HepG2 (cell line): ENCODE results near the gene UNC93A. TPM values are rescaled to one million over a fixed set of nuclear protein-coding genes. Genes with fewer than 3 reads are reported as not detected.

Experiments used
- ATAC-seq: fragments of 200-7000 bp; cut with Tn5 transposase; 3 replicates; pipeline ENCODE4 v1.9.1; 2020; ENCODE audit warnings: mild to moderate bottlenecking, moderate library complexity
- BruUV-seq: library from RNA; stranded (reverse); fragments of 400-500 nt; replicated peaks from 2 replicates; lab custom pipeline; 2021; lab: Mats Ljungman, UMichigan
- CTCF ChIA-PET: fragments of 300-600 bp; formaldehyde crosslinking; extraction: SDS; loops from one replicate; lab custom pipeline; 2021; ENCODE audit warnings: low total read pairs, inconsistent platforms, low intra/inter-chr PET ratio; lab: Yijun Ruan, JAX
- POLR2A ChIA-PET: fragments of 350-600 bp; sonication (Branson Sonifier 250); formaldehyde crosslinking; loops from one replicate; lab custom pipeline; 2020; ENCODE audit warnings: antibody characterized with exemption, inconsistent platforms; lab: Yijun Ruan, JAX
- DNase-seq: peaks from one replicate; pipeline ENCODE4 v3.0.0-alpha.2; 2015; ENCODE audit warnings: low spot score
- FAIRE-seq: peaks from 3 replicates; lab custom pipeline; 2011; peaks lifted over from hg19 to GRCh38; lab: Jason Lieb, UNC
- H2AFZ ChIP-seq: one replicate; pipeline ENCODE4 v1.6.1; 2011; ENCODE audit warnings: low read length, inconsistent platforms
- H3K27ac ChIP-seq: fragments of 300-600 bp; 3 replicates; pipeline ENCODE4 v1.8.0; 2011; ENCODE audit warnings: mixed run types, mild to moderate bottlenecking, mixed read lengths, low read length, inconsistent platforms; ENCODE audit not compliant: insufficient read depth; ENCODE audit errors: extremely low read length
- H3K27me3 ChIP-seq, 2 experiments: fragments of 200-600 bp in 1 of 2; 2 replicates in 1 of 2; 3 replicates in 1 of 2; pipeline versions ENCODE4 v1.6.0 to v1.8.0; 2011; ENCODE audit warnings: low read length in 2 of 2, mild to moderate bottlenecking in 2 of 2, moderate library complexity in 2 of 2, inconsistent platforms in 1 of 2; ENCODE audit not compliant: insufficient read depth in 2 of 2, control insufficient read depth in 1 of 2
- H3K36me3 ChIP-seq, 2 experiments: fragments of 200-600 bp in 1 of 2; replicated peaks in 1 of 2; 2 replicates in 1 of 2; 3 replicates in 1 of 2; pipeline versions ENCODE4 v1.5.1 to v1.8.0; 2011; ENCODE audit warnings: low read length in 2 of 2, inconsistent platforms in 1 of 2; ENCODE audit not compliant: insufficient read depth in 2 of 2, control insufficient read depth in 1 of 2
- H3K4me1 ChIP-seq: 2 replicates; pipeline ENCODE4 v1.5.1; 2012; ENCODE audit warnings: low read length, inconsistent platforms; ENCODE audit not compliant: insufficient read depth
- H3K4me2 ChIP-seq: 2 replicates; pipeline ENCODE4 v1.6.0; 2011; ENCODE audit warnings: low read depth, low read length, inconsistent platforms
- H3K4me3 ChIP-seq, 3 experiments: fragments of 200-600 bp in 1 of 3; sonication (generic), shearing (Covaris generic) in 1 of 3; replicated peaks in 1 of 3; 2 replicates each; pipeline ENCODE4 v1.5.1; 2011 to 2016; ENCODE audit warnings: low read length in 3 of 3, inconsistent platforms in 2 of 3, low read depth in 2 of 3, mild to moderate bottlenecking in 2 of 3, control low read depth in 1 of 3, mixed read lengths in 1 of 3; ENCODE audit not compliant: insufficient read depth in 1 of 3
- H3K79me2 ChIP-seq: one replicate; pipeline ENCODE4 v1.6.1; 2011; ENCODE audit warnings: low read length, inconsistent platforms; ENCODE audit not compliant: insufficient read depth
- H3K9ac ChIP-seq: 2 replicates; pipeline ENCODE4 v1.6.0; 2011; ENCODE audit warnings: mild to moderate bottlenecking, low read depth, low read length, inconsistent platforms; ENCODE audit not compliant: insufficient read depth
- H3K9me3 ChIP-seq: 2 replicates; pipeline ENCODE4 v1.5.1; 2012; ENCODE audit warnings: mild to moderate bottlenecking, low read length
- H4K20me1 ChIP-seq: 2 replicates; pipeline ENCODE4 v1.6.0; 2011; ENCODE audit warnings: inconsistent platforms, mild to moderate bottlenecking, low read length, moderate library complexity; ENCODE audit not compliant: insufficient read depth
- ARID5B ChIP-seq: IDR thresholded peaks from 2 replicates; pipeline ENCODE4 v1.4.0; 2020; ENCODE audit warnings: mild to moderate bottlenecking, missing genetic modification reagents
- FOSL1 ChIP-seq: sonication (generic); formaldehyde crosslinking; IDR thresholded peaks from 2 replicates; pipeline ENCODE4 v1.9.0; 2021; ENCODE audit warnings: missing genetic modification reagents, borderline replicate concordance
- FOXC1 ChIP-seq: sonication (generic); formaldehyde crosslinking; IDR thresholded peaks from 2 replicates; pipeline ENCODE4 v1.8.0; 2022; ENCODE audit warnings: mild to moderate bottlenecking, missing genetic modification reagents, borderline replicate concordance
- GZF1 ChIP-seq: sonication (generic); formaldehyde crosslinking; IDR thresholded peaks from 2 replicates; pipeline ENCODE4 v1.5.1; 2020; ENCODE audit warnings: mild to moderate bottlenecking, missing genetic modification reagents
- HDAC1 ChIP-seq: sonication (generic); formaldehyde crosslinking; IDR thresholded peaks from 2 replicates; pipeline ENCODE4 v1.5.1; 2020; ENCODE audit warnings: mild to moderate bottlenecking, missing genetic modification reagents
- MED1 ChIP-seq: sonication (generic); formaldehyde crosslinking; IDR thresholded peaks from 2 replicates; pipeline ENCODE4 v1.4.0; 2020; ENCODE audit warnings: missing genetic modification reagents
- MLLT10 ChIP-seq: sonication (generic); formaldehyde crosslinking; IDR thresholded peaks from 2 replicates; pipeline ENCODE4 v1.4.0; 2020; ENCODE audit warnings: missing genetic modification reagents
- PTBP1 ChIP-seq: fragments of 200-400 bp; formaldehyde crosslinking; IDR thresholded peaks from 2 replicates; pipeline ENCODE4 v1.6.1; 2018; ENCODE audit warnings: low read length, low read depth; ENCODE audit not compliant: poor library complexity, severe bottlenecking
- RFX5 ChIP-seq: IDR thresholded peaks from 2 replicates; pipeline ENCODE4 v1.6.1; 2011; ENCODE audit warnings: low read depth, low read length, improper control_type of control experiment
- TERF1 ChIP-seq: sonication (generic); formaldehyde crosslinking; IDR thresholded peaks from 2 replicates; pipeline ENCODE4 v1.8.0; 2022; ENCODE audit warnings: mild to moderate bottlenecking, missing genetic modification reagents, moderate library complexity
- ZNF160 ChIP-seq: sonication (generic); formaldehyde crosslinking; IDR thresholded peaks from 2 replicates; pipeline ENCODE4 v1.8.0; 2022; ENCODE audit warnings: mild to moderate bottlenecking, inconsistent platforms, missing genetic modification reagents
- ZNF180 ChIP-seq: sonication (generic); formaldehyde crosslinking; IDR thresholded peaks from 2 replicates; pipeline ENCODE4 v1.4.0; 2020; ENCODE audit warnings: low read depth, missing genetic modification reagents, borderline replicate concordance
- ZNF205 ChIP-seq: IDR thresholded peaks from 2 replicates; pipeline ENCODE4 v1.6.1; 2018; ENCODE audit warnings: missing biosample characterization, missing genetic modification reagents
- ZNF317 ChIP-seq: sonication (generic); formaldehyde crosslinking; IDR thresholded peaks from 2 replicates; pipeline ENCODE4 v1.5.0; 2020; ENCODE audit warnings: mild to moderate bottlenecking, missing genetic modification reagents
- ZNF782 ChIP-seq: sonication (generic); formaldehyde crosslinking; IDR thresholded peaks from 2 replicates; pipeline ENCODE4 v1.4.0; 2020; ENCODE audit warnings: missing genetic modification reagents, mild to moderate bottlenecking, borderline replicate concordance
- WGBS: methylation state at CpG from one replicate; pipeline ENCODE4 v1.1.6; 2017; ENCODE audit warnings: low lambda C conversion rate; 5-methylcytosine and 5-hydroxymethylcytosine counted together
- in situ Hi-C: cut with HindIII; loops from 2 replicates; pipeline ENCODE4 v1.10.0; 2017; ENCODE audit warnings: low pct_unique_long_range_greater_than_20kb; ENCODE audit not compliant: extremely low pct_ligation_motif_present
- intact Hi-C: fragments of 100-400 bp; cut with micrococcal nuclease; formaldehyde crosslinking; loops from one replicate; pipeline ENCODE4 v1.10.0; 2022; ENCODE audit not compliant: unreplicated experiment
- polyA plus RNA-seq, 8 experiments: library from polyadenylated mRNA; depleted of rRNA in 3 of 8; stranded (reverse) in 7 of 8; unstranded in 1 of 8; fragments of >200 nt; fragmentation: Illumina TruSeq in 4 of 8; extraction: Trizol in 4 of 8; gene quantifications; 2 replicates each; pipeline versions ENCODE4 v1.2.1 to v1.2.3, GENCODE V29; 2011 to 2016; ENCODE audit warnings: low read depth in 4 of 8, missing spikeins in 1 of 8, mixed read lengths in 1 of 8; ENCODE audit not compliant: insufficient read depth in 1 of 8
- total RNA-seq, 5 experiments: library from RNA; depleted of rRNA; stranded (reverse); fragments of >200 nt; fragmentation: Illumina TruSeq; extraction: Trizol; gene quantifications; 2 replicates each; pipeline ENCODE4 v1.2.3, GENCODE V29; 2016; ENCODE audit warnings: low read depth in 1 of 5

Gene UNC93A
- total and polyA plus RNA-seq, 2 of the 13 experiments (the other 11 are each of a cell fraction or from before 2014, with no cell fraction given): 11.0 to 42.7 TPM

- TF ChIP-seq ARID5B: no peak
Measured at GRCh38 chr6:167303675-167304625, 12.8 kb downstream of the UNC93A start (continued).

- Histone ChIP-seq H3K79me2 (no peaks in the 10 kb centered on the region), H3K4me1 (peaks cover 66% of the 10 kb centered on the region), H3K36me3 (no peaks in the 10 kb centered on the region), H3K9ac (no peak overlapping the region), H3K4me3 (no peak overlapping the region), H4K20me1 (no peaks in the 10 kb centered on the region), H3K27ac (no peak overlapping the region), H3K4me2 (no peak overlapping the region), H2AFZ (no peak overlapping the region), H3K27me3 (no peaks in the 10 kb centered on the region), H3K9me3 (no peaks in the 10 kb centered on the region)
- ATAC-seq: no peak
- intact Hi-C loops (loop anchor here (5.0 kb wide), 1 partner anchor 657 kb away; no protein-coding TSS in a partner anchor), in situ Hi-C loops (no loop called here)
- 100% methylated on average over 2 of the region's 2 CpGs for WGBS
- DNase-seq: no peak
- BruUV-seq: no TSS peak
- ChIA-PET POLR2A (interaction anchor here (1.2 to 3.5 kb wide), 4 partner anchors 13 to 38 kb away, joined by 3 to 16 read pairs (median 5); partner anchors contain the start of gene UNC93A), CTCF (no interaction called here)
- no peak for FAIRE-seq
- TF ChIP-seq PTBP1: no peak
- no peak for TF ChIP-seq FOSL1 (CRISPR knock-in tag)
- TF ChIP-seq TERF1 (CRISPR knock-in tag): no peak
- TF ChIP-seq ZNF160 (CRISPR knock-in tag): no peak
- TF ChIP-seq ZNF782: no peak
- no peak for TF ChIP-seq MED1
- TF ChIP-seq ZNF317 (CRISPR knock-in tag): no peak
- TF ChIP-seq ZNF180 (CRISPR knock-in tag): no peak
- TF ChIP-seq HDAC1 (CRISPR knock-in tag): no peak
- TF ChIP-seq FOXC1 (CRISPR knock-in tag): no peak
- no peak for TF ChIP-seq RFX5
- TF ChIP-seq MLLT10 (CRISPR knock-in tag): no peak
- TF ChIP-seq GZF1: no peak
- TF ChIP-seq ZNF205 (CRISPR knock-in tag): no peak
Measured at GRCh38 chr6:167304912-167305311, 13.8 kb downstream of the UNC93A start.
